GM19240 (cell line): ENCODE results near the gene ADGRB3.
A peak's percentile ranks its signal among the peaks of the same experiment; 100 is the strongest.
"Not testable (repeated sequence)": the region's sequence is repeated elsewhere in the genome, so short reads cannot be mapped to it uniquely, and the experiment has no call there.

Source experiments
- DNase-seq: peaks from one replicate; pipeline ENCODE4 v3.0.0; 2011; ENCODE audit warnings: low spot score; ENCODE audit not compliant: insufficient read length

Gene ADGRB3

DNA sequence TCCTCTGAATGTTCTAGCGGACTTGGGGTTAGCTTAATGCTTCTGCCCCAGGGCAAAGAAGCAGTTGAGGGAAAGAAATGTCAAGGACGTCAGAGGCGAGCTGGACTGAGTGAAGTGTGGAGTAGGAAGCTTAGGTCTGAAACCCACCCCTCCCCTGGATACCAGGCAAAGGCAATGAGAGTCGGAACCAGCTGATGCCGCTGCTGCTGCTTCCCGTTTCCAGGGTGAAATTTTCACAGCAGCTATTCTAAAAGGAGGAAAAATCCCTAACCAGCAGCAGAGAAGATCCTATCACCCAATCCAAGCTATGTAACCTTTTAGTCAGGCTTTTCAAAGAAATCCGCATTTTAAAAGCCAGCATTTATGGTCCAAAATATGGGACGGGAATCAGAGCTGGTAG is 597.4 kb downstream of the ADGRB3 start:
- DNase-seq: no peak

DNA sequence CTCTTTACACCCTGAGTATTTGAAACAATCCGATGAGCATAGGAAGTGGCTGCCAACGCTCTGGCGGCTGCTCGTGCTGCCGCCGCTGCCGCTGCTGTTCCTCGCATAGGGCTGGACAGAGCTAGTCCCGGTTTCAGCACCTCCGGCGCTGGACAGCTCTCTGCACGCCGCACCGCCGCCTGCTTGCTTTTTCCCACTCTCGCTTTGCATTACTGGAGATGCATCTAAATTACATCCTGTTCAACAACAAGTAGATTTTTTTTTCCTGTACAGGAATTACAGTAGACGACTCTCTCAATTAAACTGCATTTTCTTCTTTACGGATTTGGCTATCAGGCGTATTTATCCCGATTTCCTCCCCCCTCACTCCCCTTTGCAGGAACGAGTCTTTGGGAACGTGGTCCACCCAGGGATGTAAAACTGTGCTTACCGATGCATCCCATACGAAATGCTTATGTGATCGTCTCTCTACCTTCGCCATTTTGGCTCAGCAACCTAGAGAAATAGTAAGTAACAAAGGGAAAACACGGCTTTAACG is 597.9 kb downstream of the ADGRB3 start:
- DNase-seq: peak; percentile 7

DNA sequence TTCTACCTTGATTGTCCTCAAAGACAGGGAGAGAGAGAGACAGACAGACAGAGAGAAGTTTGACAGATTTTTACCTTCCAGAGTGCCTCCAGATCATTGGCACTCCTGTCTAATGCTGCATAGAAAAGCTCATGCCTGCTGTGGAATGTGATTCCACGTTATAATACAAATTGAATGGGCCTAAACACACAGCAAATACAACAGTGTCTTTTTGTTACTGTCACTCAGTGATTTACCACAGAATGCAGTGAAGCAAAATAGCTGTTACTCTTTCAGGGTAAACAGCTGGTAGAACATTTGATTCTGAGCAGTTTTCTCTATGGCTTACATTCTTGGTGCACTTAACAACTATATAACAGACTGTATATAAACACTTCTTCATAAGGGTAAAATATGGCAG is 603.0 kb downstream of the ADGRB3 start:
- no peak for DNase-seq

DNA sequence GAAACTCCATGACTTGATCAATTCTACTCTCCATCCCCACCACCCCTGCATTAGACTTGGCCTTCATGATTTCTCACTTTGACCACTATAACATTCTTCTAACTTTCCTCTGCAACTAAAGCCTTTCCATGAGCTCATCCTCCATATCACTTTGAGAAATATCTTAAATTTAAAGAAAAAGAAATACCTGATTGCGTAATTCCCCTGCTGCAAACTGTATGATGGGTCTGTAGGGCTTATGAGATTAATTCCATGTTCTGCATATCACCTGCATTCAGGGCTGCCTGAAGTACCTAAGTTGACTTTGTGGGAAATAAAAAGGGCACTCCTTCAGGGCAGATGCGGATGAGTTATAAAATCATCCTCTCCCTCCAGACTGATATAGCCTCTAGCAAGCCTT is 611.9 kb downstream of the ADGRB3 start:
- DNase-seq: no peak

- no peak for DNase-seq
Measured at GRCh38 chr6:69261010-69261409, 625.9 kb downstream of the ADGRB3 start.

DNA sequence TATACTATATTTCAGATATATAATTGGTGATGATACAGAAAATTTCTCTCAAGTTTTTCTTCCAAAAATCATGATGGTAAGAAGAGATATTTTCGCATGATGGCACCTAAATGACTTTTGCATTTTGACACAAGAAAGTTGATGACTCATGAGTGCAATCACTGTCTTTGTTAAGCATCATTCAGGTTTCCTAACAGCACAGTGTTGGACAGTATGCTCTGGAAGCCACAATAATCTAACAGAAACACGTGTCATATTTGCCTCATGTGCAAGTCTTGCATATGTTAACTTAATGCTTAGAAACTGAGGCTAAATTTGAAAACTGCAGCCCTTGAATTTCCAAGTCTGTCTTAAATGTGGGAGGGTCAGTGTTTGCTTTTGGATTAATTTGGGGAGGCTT is 628.2 kb downstream of the ADGRB3 start:
- no peak for DNase-seq

GRCh38 chr6:69265090-69265489 is 630.0 kb downstream of the ADGRB3 start:
- DNase-seq: no peak

DNA sequence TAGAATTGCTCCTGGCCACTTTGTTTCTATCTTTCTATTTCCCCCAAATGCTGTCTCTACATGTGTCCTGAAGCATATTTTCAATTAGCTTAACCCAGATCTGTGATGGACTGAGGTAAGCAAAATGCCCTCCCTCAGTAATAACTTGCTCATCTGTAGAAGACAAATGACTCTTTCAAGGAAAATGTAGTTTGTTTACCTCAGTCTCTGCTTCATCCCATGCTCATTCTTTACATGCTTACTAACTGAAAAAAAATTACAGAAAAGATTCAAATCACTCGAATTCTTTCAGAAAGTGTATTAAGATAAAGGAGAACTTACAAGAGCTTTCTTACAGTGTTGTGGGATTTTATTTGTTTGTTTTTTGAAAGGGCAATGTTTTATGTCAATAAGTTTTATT is 630.6 kb downstream of the ADGRB3 start:
- no peak for DNase-seq

DNA sequence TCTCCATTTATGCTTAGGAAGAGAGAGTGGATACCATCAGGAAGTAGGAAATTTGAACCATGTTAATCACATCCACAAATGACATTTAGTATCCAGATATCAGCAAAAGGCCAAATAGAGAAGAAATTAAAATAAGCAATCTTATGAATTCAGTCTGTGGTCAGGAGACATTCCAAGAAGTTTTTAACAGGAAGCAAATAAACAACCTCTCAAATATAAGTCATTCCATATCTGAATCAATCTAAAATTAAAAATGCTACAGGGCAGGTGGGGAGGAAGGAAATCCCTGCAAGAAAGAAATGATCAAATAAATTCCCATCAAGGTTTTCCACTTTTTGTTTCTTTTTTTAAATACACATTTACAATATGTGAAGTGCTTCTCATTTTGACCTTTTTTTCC is 641.1 kb downstream of the ADGRB3 start:
- no peak for DNase-seq

GRCh38 chr6:69279805-69280204 is 644.7 kb downstream of the ADGRB3 start:
- no peak for DNase-seq

DNA sequence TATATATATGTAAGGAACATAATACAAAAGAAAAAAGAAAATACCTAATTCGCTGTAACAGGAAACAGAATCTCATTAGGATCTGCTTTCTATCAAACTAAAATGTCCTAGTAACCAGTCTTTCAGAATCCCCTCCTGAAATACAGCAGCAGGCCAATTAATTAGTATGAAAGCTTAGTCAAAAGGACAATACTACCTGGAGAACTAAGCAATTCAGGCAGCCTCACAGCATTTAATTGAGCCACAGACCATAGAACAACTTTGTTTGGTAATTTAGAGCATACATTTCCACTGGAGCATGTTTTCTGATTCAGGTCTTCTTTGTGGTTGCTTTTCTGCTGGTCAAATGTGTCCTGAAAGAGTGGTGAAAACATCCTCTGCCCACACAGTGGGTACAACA is 645.8 kb downstream of the ADGRB3 start:
- no peak for DNase-seq

DNA sequence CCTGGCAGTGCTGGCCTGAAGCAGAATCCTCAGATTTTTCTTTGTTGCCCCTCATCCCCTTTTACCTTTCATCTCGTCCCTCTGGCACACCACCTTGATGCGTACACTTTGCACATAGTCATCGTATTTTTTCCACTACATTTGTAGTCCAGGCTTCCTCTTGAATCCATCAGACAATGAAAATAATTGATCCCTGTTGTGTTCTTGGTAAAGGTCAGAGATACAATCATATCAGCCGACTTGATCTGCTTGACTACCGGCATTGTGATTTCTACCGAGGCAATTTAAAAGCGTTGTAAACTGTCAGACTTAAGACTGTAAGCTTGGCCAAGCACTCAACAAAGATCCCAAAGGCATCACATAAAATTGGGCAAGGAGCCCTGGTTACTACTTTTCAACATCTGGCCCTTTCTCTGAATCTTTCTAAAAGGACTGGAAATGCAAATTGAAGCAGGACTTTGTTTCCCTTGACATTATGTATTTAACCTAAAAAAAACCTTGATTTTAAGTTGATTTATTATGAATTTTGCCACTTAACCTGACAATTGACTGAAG is 649.2 kb downstream of the ADGRB3 start:
- DNase-seq: no peak

- no peak for DNase-seq
Measured at GRCh38 chr6:69285054-69285453, 650.0 kb downstream of the ADGRB3 start.

DNA sequence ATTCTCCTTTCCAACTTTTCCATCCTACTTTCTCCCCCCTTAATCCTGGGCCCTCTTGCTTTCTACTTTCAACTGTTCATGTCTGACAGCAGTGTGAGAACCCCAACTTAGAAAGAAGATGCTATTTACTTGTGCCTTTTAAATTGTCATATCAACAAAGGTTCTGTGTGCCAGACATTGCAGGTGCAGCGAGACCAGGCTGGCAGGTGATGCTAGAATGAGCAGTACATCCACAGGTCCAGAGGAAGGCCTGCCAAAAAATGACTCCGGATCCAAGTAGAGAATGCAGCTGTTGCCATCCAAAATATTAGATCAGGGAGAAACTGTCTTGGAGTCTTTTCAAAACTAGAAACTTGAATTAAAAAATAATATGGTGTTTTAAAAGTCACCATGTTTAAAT is 651.2 kb downstream of the ADGRB3 start:
- no peak for DNase-seq

- DNase-seq: not testable (repeated sequence)
Measured at GRCh38 chr6:69288198-69288597, 653.1 kb downstream of the ADGRB3 start.

DNA sequence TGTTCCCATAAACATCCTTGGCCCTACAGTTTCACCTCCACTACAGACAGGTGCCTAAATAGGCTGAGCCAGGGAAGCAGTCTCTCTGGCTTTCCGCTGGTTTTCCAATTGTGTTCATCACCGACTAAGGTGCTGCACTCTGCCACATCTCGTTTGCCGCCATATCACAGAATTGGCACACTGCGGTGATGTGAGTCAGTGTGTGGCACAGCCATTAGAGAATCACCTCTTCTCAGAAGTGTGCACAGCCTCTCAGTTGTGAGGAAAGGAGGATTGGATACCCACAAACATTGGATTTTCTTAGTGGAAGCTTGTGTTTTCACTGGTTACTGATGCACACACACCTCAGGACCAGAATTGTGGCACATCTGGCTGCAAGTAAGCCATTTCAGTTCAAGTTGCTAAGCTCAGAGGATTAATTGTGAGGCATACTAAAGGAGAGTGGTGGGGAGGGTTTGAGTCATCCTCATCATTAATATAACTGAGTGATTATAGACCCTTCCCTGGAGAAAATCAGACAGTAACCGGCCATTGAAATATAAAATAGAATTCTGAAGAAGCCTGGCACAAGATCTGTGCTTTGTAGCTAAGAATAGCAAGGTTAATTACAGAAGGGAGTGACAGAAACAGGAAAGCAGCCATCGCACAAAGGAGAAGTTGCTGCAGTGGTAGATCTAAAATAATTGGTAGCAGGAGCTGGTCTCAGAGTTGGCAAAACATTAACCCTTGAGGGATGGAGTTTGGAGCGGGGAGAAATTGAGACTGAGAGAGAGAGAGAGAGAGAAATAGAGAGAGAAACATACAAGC is 654.8 kb downstream of the ADGRB3 start:
- no peak for DNase-seq

DNA sequence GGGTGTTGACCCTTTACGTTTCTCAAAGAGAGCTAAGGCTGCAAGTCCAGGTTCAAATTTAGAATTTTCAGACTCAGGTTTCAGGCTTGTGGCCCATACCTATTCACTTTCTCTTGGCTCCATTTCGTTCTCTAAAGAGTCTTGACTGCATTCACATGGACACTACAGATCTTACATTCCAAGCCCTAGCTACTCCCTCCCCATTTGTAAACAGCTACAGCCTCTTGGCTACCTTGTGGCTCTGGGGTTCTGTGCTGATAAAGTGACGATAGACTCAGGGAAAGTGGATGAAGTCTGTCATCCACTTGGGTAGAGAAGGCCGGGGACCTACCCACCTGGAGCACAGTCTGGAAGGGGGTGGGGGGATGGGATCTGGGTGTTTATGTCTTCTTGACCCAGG is 658.4 kb downstream of the ADGRB3 start:
- DNase-seq: no peak

DNA sequence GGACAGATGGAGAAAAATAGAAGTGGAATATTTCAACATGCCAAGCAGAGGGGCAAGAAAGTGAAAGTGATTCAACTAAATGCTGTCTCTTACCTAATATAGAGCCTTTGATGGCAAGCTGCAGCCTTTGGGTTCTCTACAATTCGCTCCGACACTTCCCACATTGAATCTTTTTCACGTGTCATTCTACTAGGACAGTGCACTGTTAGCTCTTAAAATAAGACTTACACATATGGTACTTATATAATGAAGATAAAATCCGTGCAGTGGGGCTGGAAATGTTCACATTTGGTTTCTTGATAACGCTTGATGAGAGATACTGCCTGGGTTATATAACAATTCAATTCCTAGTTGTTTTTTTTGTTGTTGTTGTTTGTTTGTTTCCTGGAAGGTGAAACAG is 659.3 kb downstream of the ADGRB3 start:
- DNase-seq: no peak

DNA sequence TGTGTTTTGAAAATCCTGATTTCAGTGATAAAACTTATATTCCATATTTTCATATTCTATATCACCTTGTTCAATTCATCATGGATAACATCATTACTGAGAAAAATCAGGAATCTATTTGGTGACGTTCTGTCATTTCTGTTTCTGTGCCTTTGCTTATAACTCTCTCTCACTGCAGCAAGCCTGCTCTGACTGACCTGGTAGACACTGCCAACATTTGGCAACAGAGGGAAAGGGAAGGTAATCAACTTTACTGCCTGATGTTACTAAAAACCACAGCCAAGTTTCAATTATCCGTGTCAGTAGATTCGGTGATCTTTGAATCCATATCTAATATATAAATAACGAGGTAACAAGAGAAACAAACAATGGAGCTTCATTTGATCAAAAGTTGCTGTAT is 659.8 kb downstream of the ADGRB3 start:
- no peak for DNase-seq

DNA sequence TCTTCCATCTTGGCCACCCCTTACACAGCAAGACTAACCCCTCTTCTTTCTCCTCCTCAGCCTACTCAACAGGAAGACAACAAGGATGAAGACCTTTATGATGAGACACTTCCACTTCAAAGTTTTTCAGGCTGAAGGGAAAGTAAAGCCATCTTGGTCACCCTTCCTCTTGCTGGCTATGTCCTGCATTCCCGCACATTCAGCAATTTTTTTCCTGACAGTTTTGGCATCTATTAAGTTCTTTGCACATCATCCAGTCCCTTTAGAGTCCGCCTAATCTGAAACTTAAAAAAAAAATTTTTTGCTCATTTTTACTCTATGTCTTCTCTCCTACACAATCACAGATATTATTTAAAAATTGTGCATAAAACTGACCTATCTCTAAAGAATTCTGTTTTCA is 668.3 kb downstream of the ADGRB3 start:
- DNase-seq: no peak

DNA sequence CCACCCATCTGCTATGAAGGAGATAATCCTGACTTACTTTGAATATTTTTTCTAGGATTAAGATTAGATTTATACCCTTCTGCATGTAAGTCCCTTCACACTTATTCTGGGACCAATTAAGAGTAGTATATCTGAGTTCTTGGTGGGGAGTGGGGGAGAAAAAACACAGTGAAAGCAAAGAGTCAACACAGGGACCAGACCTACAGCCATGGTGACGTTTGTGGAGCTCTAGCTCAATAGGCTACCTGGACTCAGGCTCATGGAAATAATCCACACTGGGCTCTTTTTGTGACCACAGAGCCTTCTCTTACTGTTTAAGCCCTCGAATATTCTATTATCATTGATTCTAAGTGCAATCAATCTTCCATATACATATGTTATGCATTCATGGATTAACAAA is 670.4 kb downstream of the ADGRB3 start:
- no peak for DNase-seq

- no peak for DNase-seq
Measured at GRCh38 chr6:69308584-69308983, 673.5 kb downstream of the ADGRB3 start.

- no peak for DNase-seq
Measured at GRCh38 chr6:69311888-69312287, 676.8 kb downstream of the ADGRB3 start.
